BJ (cell line): ENCODE results near the gene PTPRE. TPM values are rescaled to one million over a fixed set of nuclear protein-coding genes. Genes with fewer than 3 reads are reported as not detected.

Experiments used
- CTCF ChIA-PET: fragments of 350-600 bp; formaldehyde crosslinking; extraction: SDS; loops from one replicate; lab custom pipeline; 2021; ENCODE audit warnings: antibody characterized with exemption, inconsistent platforms; lab: Yijun Ruan, JAX
- POLR2A ChIA-PET: fragments of 300-600 bp; sonication (Branson Sonifier 250); formaldehyde crosslinking; extraction: SDS; loops from one replicate; lab custom pipeline; 2021; ENCODE audit warnings: antibody characterized with exemption; lab: Charles Lee
- DNase-seq: peaks from one replicate; pipeline ENCODE4 v3.0.0-alpha.2; 2011; ENCODE audit warnings: low read depth
- H3K27me3 ChIP-seq: 2 replicates; pipeline ENCODE4 v1.6.0; 2011; ENCODE audit warnings: low read length; ENCODE audit not compliant: control insufficient read depth, insufficient read depth
- H3K36me3 ChIP-seq: 2 replicates; pipeline ENCODE4 v1.5.1; 2011; ENCODE audit warnings: low read length; ENCODE audit not compliant: control insufficient read depth, insufficient read depth
- H3K4me3 ChIP-seq: 2 replicates; pipeline ENCODE4 v1.5.1; 2011; ENCODE audit warnings: low read depth, mild to moderate bottlenecking, control low read depth, low read length
- CTCF ChIP-seq: IDR thresholded peaks from 2 replicates; pipeline ENCODE4 v1.5.1; 2011; ENCODE audit warnings: low read depth, mild to moderate bottlenecking, control low read depth, inconsistent platforms, low read length, moderate library complexity; ENCODE audit not compliant: insufficient read depth
- polyA plus RNA-seq: library from polyadenylated mRNA; depleted of rRNA; stranded (reverse); fragments of >200 nt; gene quantifications from 2 replicates; pipeline ENCODE4 v1.2.3, GENCODE V29; 2011

The PTPRE gene
- polyA plus RNA-seq, 1 experiment, result 0.09 TPM

- no peak for TF ChIP-seq CTCF
- Histone ChIP-seq H3K27me3 (no peaks in the 10 kb centered on the region), H3K4me3 (no peak overlapping the region), H3K36me3 (no peaks in the 10 kb centered on the region)
- POLR2A ChIA-PET, result no interaction called here
- DNase-seq, result no peak
- CTCF ChIA-PET, result interaction anchor here (0.7 kb wide), 1 partner anchor 846 kb away, joined by 3 read pairs; no protein-coding TSS in a partner anchor
Observed at GRCh38 chr10:127993056-127993690, 86.3 kb downstream of the PTPRE start.

DNA sequence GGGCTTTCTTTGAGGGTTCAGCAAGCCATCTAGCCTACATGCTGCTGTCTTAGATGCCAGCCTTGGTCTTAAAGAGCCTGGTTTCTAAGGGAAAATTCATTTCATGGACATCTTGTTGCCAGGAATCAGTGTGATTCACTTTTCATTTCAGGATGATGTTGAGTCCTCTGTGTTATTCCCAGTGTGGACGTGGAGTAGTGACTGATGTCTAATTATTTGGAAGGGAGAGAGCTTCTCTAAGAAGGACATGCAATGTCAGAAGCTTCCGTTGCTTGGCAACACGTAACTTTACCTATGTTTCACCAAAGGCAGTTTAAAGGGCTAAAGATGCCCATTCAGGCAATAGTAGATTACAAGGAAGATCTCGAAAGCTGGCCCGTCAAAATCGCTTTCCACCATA lies 89.0 kb downstream of the PTPRE start:
- ChIA-PET POLR2A (no interaction called here), CTCF (no interaction called here)
- Histone ChIP-seq H3K36me3 (no peaks in the 10 kb centered on the region), H3K4me3 (no peak overlapping the region), H3K27me3 (no peaks in the 10 kb centered on the region; the same call in 1 of the 2 replicates)
- TF ChIP-seq CTCF, result no peak
- DNase-seq, result no peak

DNA sequence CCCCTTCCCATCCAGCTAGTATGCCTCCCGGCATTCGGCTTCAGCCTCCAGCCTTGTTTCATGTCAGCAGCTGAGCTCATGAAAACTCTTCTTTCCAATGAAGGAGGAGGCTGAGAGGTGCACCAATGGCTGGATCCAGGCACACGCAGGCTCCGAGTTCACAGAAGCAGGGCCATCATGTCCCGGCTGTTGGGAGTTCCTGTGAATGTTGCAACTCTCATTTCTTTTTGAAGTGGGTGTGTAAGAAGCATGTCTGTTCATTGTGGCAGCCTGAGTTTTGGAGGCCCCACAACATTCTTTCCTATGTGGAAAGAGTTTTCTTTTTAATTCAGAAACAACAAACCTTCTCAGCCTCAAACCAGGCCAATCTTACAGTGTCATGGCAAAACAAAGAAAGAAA lies 89.7 kb downstream of the PTPRE start:
- H3K27me3 ChIP-seq, result no peaks in the 10 kb centered on the region; the same call in 1 of the 2 replicates
- DNase-seq, result no peak
- POLR2A ChIA-PET, result no interaction called here
- CTCF ChIA-PET, result no interaction called here
- H3K36me3 ChIP-seq, result no peaks in the 10 kb centered on the region
- H3K4me3 ChIP-seq, result no peak overlapping the region
- no peak for TF ChIP-seq CTCF

- no peaks in the 10 kb centered on the region; the same call in 1 of the 2 replicates for H3K27me3 ChIP-seq
- no peaks in the 10 kb centered on the region for H3K36me3 ChIP-seq
- H3K4me3 ChIP-seq, result no peak overlapping the region
- no peak for DNase-seq
- ChIA-PET POLR2A (no interaction called here), CTCF (no interaction called here)
- no peak for TF ChIP-seq CTCF
Observed at GRCh38 chr10:127997271-127997670, 90.4 kb downstream of the PTPRE start.

- POLR2A ChIA-PET, result no interaction called here
- no peak for TF ChIP-seq CTCF
- DNase-seq, result no peak
- no peaks in the 10 kb centered on the region for H3K36me3 ChIP-seq
- H3K27me3 ChIP-seq, result no peaks in the 10 kb centered on the region; the same call in 1 of the 2 replicates
- H3K4me3 ChIP-seq, result no peak overlapping the region
- CTCF ChIA-PET, result interaction anchor here (0.9 kb wide), 1 partner anchor 54 kb away, joined by 3 read pairs; no protein-coding TSS in a partner anchor
Observed at GRCh38 chr10:127997937-127998336, 91.0 kb downstream of the PTPRE start.
